HEK293 (cell line): Measurements from ENCODE around the gene GMDS.

Experiments used
- MEIS1 ChIP-seq: sonication (generic); formaldehyde crosslinking; IDR thresholded peaks from 2 replicates; pipeline ENCODE4 v1.8.1; 2022; ENCODE audit warnings: missing genetic modification reagents, mild to moderate bottlenecking, borderline replicate concordance
- OSR2 ChIP-seq: fragments of 450-650 bp; formaldehyde crosslinking; IDR thresholded peaks from 2 replicates; pipeline ENCODE4 v1.5.1; 2016; ENCODE audit warnings: missing biosample characterization, missing genetic modification characterization
- PRDM1 ChIP-seq: fragments of 450-650 bp; formaldehyde crosslinking; IDR thresholded peaks from 2 replicates; pipeline ENCODE4; 2016; ENCODE audit warnings: missing biosample characterization, missing genetic modification characterization
- PRDM6 ChIP-seq: fragments of 450-650 bp; formaldehyde crosslinking; IDR thresholded peaks from 2 replicates; pipeline ENCODE4 v1.5.1; 2017; ENCODE audit warnings: missing biosample characterization, missing genetic modification characterization
- REPIN1 ChIP-seq: fragments of 450-650 bp; formaldehyde crosslinking; IDR thresholded peaks from 2 replicates; pipeline ENCODE4 v1.5.1; 2017; ENCODE audit warnings: missing biosample characterization, missing genetic modification characterization, low read depth
- REST ChIP-seq: fragments of 450-650 bp; formaldehyde crosslinking; IDR thresholded peaks from 2 replicates; pipeline ENCODE4 v1.5.1; 2016; ENCODE audit warnings: missing biosample characterization, missing genetic modification characterization
- SCRT2 ChIP-seq: fragments of 450-650 bp; formaldehyde crosslinking; IDR thresholded peaks from 2 replicates; pipeline ENCODE4 v1.5.1; 2016; ENCODE audit warnings: missing biosample characterization, missing genetic modification characterization
- SP3 ChIP-seq: fragments of 450-650 bp; formaldehyde crosslinking; IDR thresholded peaks from 2 replicates; pipeline ENCODE4 v1.5.1; 2016; ENCODE audit warnings: missing biosample characterization, missing genetic modification characterization
- SP7 ChIP-seq: fragments of 450-650 bp; formaldehyde crosslinking; IDR thresholded peaks from 2 replicates; pipeline ENCODE4 v1.5.1; 2016; ENCODE audit warnings: missing biosample characterization, missing genetic modification characterization
- WT1 ChIP-seq: fragments of 450-650 bp; formaldehyde crosslinking; IDR thresholded peaks from 2 replicates; pipeline ENCODE4 v1.5.1; 2016; ENCODE audit warnings: missing biosample characterization, missing genetic modification characterization
- ZBTB10 ChIP-seq: fragments of 450-650 bp; formaldehyde crosslinking; IDR thresholded peaks from 2 replicates; pipeline ENCODE4 v1.5.1; 2016; ENCODE audit warnings: missing biosample characterization, missing genetic modification characterization
- ZBTB11 ChIP-seq: fragments of 450-650 bp; formaldehyde crosslinking; conservative IDR thresholded peaks from 2 replicates; pipeline ENCODE4 v1.5.1; 2016; ENCODE audit warnings: low read depth, missing biosample characterization, missing genetic modification characterization
- ZBTB20 ChIP-seq: fragments of 450-650 bp; formaldehyde crosslinking; IDR thresholded peaks from 2 replicates; pipeline ENCODE4 v1.5.1; 2016; ENCODE audit warnings: missing biosample characterization, missing genetic modification characterization
- ZFP69B ChIP-seq: fragments of 450-650 bp; formaldehyde crosslinking; IDR thresholded peaks from 2 replicates; pipeline ENCODE4 v1.5.1; 2016; ENCODE audit warnings: missing biosample characterization, missing genetic modification characterization
- ZNF202 ChIP-seq: fragments of 450-650 bp; formaldehyde crosslinking; IDR thresholded peaks from 2 replicates; pipeline ENCODE4 v1.5.1; 2016; ENCODE audit warnings: missing biosample characterization, missing genetic modification characterization, borderline replicate concordance
- ZNF211 ChIP-seq: fragments of 450-650 bp; formaldehyde crosslinking; IDR thresholded peaks from 2 replicates; pipeline ENCODE4 v1.5.1; 2016; ENCODE audit warnings: low read depth, missing biosample characterization, missing genetic modification characterization
- ZNF404 ChIP-seq: fragments of 450-650 bp; formaldehyde crosslinking; IDR thresholded peaks from 2 replicates; pipeline ENCODE4 v1.5.1; 2017; ENCODE audit warnings: missing biosample characterization, missing genetic modification characterization
- ZNF416 ChIP-seq: fragments of 450-650 bp; formaldehyde crosslinking; IDR thresholded peaks from 2 replicates; pipeline ENCODE4 v1.5.1; 2016; ENCODE audit warnings: missing biosample characterization, missing genetic modification characterization
- ZNF530 ChIP-seq: fragments of 450-650 bp; formaldehyde crosslinking; IDR thresholded peaks from 2 replicates; pipeline ENCODE4 v1.5.1; 2016; ENCODE audit warnings: low read depth, missing biosample characterization, missing genetic modification characterization
- ZNF624 ChIP-seq: fragments of 450-650 bp; formaldehyde crosslinking; IDR thresholded peaks from 2 replicates; pipeline ENCODE4 v1.5.1; 2017; ENCODE audit warnings: missing biosample characterization, missing genetic modification characterization
- ZNF626 ChIP-seq: fragments of 450-650 bp; sonication (Bioruptor Pico); formaldehyde crosslinking; IDR thresholded peaks from 2 replicates; pipeline ENCODE4 v1.5.1; 2018; ENCODE audit warnings: missing biosample characterization, missing genetic modification characterization, inconsistent platforms
- TF ChIP-seq, protein P1 (sequence below): fragments of 450-650 bp; formaldehyde crosslinking; IDR thresholded peaks from 2 replicates; pipeline ENCODE4 v1.5.1; 2016; ENCODE audit warnings: missing biosample characterization, missing genetic modification characterization, borderline replicate concordance

Gene GMDS

GRCh38 chr6:2245877-2246863 is 765 bp upstream of the GMDS start (continued):
- TF ChIP-seq, protein P1, sequence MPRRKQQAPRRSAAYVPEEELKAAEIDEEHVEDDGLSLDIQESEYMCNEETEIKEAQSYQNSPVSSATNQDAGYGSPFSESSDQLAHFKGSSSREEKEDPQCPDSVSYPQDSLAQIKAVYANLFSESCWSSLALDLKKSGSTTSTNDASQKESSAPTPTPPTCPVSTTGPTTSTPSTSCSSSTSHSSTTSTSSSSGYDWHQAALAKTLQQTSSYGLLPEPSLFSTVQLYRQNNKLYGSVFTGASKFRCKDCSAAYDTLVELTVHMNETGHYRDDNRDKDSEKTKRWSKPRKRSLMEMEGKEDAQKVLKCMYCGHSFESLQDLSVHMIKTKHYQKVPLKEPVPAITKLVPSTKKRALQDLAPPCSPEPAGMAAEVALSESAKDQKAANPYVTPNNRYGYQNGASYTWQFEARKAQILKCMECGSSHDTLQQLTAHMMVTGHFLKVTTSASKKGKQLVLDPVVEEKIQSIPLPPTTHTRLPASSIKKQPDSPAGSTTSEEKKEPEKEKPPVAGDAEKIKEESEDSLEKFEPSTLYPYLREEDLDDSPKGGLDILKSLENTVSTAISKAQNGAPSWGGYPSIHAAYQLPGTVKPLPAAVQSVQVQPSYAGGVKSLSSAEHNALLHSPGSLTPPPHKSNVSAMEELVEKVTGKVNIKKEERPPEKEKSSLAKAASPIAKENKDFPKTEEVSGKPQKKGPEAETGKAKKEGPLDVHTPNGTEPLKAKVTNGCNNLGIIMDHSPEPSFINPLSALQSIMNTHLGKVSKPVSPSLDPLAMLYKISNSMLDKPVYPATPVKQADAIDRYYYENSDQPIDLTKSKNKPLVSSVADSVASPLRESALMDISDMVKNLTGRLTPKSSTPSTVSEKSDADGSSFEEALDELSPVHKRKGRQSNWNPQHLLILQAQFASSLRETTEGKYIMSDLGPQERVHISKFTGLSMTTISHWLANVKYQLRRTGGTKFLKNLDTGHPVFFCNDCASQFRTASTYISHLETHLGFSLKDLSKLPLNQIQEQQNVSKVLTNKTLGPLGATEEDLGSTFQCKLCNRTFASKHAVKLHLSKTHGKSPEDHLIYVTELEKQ (tag by site-specific recombination): no peak
- TF ChIP-seq ZNF404 (tag by site-specific recombination) (no peak), WT1 (peak; percentile 61; the same call in 1 of the 2 replicates), ZNF626 (tag by site-specific recombination) (no peak), PRDM6 (no peak), ZNF530 (no peak), OSR2 (no peak), SP3 (0 out of 2 replicates have a peak, but pooled peaks have one; percentile 11), PRDM1 (no peak), ZBTB10 (tag by site-specific recombination) (no peak), SCRT2 (tag by site-specific recombination) (peak; percentile 98), ZBTB20 (no peak), ZNF202 (tag by site-specific recombination) (no peak), SP7 (tag by site-specific recombination) (peak; percentile 2; the same call in 1 of the 2 replicates), MEIS1 (CRISPR knock-in tag) (no peak), REST (no peak), ZBTB11 (no peak), ZNF624 (tag by site-specific recombination) (no peak), ZNF211 (tag by site-specific recombination) (no peak), ZNF416 (tag by site-specific recombination) (no peak), REPIN1 (tag by site-specific recombination) (no peak), ZFP69B (tag by site-specific recombination) (no peak)
